Omental fat pad (tissue), 4 donors: ENCODE data around the gene CLEC1B. TPM values are rescaled to one million over a fixed set of nuclear protein-coding genes. Genes with fewer than 3 reads are reported as not detected.
"Not testable (repeated sequence)": the region's sequence is repeated elsewhere in the genome, so short reads cannot be mapped to it uniquely, and the experiment has no call there.

Experiments
- ATAC-seq: fragments of 150-250 bp; one replicate; pipeline ENCODE4 v1.9.1; 2016; ENCODE audit warnings: mild to moderate bottlenecking, moderate library complexity; ENCODE audit not compliant: low FRiP score
- DNase-seq: peaks from one replicate; pipeline ENCODE4 v3.0.0-alpha.2; 2019; ENCODE audit warnings: low spot score
- total RNA-seq, 4 donors: library from RNA; depleted of rRNA; stranded (reverse); fragments of >200 nt; gene quantifications; one replicate each; pipeline ENCODE4 v1.1.0, GENCODE V29; 2016
- TF ChIP-seq, protein P1 (sequence below), 3 donors: fragments of 450-650 bp; IDR thresholded peaks; one replicate each; pipeline ENCODE4 v1.5.1; 2016 to 2017; ENCODE audit warnings: antibody characterized with exemption in 3 of 3, mild to moderate bottlenecking in 3 of 3, moderate library complexity in 2 of 3

The CLEC1B gene
- total RNA-seq, 4 donors from 2014 or later, result not detected

DNA sequence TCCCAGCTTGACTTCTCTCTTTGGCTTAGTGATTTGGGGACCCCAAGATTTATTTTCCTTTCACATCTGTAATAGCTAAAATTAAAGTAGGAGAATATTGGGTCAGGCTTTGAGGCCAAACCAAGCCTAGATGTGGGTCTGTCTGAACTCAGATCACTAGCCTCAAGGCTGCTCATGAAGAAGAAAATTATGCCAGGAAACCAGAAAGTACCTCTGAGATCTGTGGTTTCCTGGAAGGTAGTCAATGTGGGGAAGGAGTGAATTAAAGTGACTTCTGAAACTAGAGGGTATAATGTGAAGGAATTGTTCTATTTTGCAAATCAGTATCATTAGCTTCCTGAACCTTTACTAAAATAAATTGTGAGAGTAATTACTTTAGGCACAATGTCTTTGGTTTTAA, 41.1 kb downstream of the CLEC1B start:
- ATAC-seq (no peak), DNase-seq (no peak)
- TF ChIP-seq, protein P1, sequence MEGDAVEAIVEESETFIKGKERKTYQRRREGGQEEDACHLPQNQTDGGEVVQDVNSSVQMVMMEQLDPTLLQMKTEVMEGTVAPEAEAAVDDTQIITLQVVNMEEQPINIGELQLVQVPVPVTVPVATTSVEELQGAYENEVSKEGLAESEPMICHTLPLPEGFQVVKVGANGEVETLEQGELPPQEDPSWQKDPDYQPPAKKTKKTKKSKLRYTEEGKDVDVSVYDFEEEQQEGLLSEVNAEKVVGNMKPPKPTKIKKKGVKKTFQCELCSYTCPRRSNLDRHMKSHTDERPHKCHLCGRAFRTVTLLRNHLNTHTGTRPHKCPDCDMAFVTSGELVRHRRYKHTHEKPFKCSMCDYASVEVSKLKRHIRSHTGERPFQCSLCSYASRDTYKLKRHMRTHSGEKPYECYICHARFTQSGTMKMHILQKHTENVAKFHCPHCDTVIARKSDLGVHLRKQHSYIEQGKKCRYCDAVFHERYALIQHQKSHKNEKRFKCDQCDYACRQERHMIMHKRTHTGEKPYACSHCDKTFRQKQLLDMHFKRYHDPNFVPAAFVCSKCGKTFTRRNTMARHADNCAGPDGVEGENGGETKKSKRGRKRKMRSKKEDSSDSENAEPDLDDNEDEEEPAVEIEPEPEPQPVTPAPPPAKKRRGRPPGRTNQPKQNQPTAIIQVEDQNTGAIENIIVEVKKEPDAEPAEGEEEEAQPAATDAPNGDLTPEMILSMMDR (IDR thresholded peaks at IDR 0.05), result no peak

DNA sequence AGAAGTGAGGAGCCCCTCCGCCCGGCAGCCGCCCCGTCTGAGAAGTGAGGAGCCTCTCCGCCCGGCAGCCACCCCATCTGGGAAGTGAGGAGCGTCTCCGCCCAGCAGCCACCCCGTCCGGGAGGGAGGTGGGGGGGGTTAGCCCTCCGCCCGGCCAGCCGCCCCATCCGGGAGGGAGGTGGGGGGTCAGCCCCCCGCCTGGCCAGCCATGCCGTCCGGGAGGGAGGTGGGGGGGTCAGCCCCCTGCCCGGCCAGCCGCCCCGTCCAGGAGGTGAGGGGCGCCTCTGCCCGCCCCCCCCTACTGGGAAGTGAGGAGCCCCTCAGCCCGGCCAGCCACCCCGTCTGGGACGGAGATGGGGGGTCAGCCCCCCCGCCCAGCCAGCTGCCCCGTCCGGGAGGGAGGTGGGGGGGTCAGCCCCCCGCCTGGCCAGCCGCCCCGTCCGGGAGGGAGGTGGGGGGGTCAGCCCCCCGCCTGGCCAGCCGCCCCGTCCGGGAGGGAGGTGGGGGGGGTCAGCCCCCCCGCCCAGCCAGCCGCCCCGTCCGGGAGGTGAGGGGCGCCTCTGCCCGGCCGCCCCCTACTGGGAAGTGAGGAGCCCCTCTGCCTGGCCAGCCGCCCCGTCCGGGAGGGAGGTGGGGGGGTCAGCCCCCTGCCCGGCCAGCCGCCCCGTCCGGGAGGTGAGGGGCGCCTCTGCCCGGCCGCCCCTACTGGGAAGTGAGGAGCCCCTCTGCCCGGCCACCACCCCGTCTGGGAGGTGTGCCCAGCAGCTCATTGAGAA, 45.8 kb downstream of the CLEC1B start:
- ATAC-seq, DNase-seq: not testable (repeated sequence)

DNA sequence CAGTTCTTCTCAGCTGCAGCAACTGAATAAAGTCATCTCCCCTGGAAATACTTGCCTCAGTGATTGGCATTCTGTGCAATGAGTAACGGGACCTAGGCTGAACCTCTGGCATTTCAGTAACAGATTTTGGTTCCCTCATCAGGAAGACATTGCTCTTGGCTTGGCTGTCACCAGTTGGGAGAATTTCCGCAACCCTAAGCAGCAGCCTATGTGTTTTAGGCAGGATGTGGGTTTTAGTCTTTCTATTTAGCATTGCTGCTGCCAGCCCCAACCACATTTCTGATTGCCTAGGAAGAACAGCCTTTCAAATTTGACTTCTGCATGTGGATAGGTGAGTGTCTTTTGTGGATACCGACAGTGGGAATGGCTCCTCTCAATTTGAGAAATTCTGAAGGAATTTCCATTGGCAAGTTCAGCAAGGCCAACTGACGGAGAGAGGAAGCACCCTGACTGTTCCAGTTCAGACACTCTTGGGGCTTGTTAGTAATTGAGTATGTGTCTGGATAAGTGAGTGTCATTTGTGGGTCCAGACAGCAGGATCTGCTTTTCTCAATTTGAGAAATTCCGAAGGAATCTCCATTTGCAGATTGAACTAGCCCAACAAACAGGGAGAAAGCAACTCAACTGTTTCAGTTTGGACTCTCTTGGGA, 47.8 kb downstream of the CLEC1B start:
- no peak for ATAC-seq
- no peak for DNase-seq
- TF ChIP-seq, protein P1 (IDR thresholded peaks at IDR 0.05), result no peak

DNA sequence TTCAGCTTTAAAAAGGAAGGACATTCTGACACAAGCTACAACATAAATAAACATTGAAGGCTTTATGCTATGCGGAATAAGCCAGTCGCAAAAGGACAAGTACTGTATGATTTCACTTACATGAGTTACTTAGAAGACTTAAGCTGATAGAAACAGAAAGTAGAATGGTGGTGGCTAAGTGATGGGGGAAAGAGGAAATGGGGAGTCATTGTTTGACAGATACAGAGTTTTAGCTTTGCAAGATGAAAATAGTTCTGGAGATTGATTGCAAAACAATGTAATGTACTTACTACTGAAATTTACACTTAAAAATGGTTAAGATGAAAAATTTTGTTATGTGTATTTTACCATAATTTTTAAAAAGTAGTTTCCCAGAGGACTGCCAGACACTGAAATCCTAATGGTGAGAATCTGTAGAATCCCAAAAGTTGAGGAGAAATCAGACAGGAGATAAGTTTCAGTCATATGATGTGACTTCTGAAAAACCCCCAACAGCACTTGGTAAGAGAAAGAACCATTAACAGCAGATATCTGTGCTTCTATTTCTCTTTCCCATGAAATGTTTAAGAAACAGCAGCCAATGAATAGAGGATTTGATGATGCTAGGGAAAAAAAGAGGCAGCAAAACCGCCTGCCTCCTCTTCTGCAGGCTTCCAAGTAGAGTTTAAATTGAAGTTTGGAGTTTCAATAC, 50.2 kb downstream of the CLEC1B start:
- ATAC-seq (no peak), DNase-seq (no peak)
- TF ChIP-seq, protein P1 (IDR thresholded peaks at IDR 0.05), result no peak

DNA sequence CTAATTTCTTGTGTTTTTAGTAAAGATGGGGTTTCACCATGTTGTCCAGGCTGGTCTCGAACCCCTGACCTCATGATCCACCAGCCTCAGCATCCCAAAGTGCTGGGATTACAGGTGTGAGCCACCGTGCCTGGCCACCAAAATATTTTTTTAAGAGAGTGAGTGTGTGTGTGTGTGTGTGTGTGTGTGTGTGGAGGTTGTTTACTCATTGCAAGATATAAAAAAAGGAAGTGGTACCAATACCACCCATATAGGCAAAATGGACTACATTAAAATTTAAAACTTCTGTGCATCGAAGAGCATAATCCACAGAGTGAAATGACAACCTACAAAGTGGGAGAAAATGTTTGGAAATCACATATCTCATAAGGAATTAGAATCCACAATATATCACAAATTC, 51.2 kb downstream of the CLEC1B start:
- ATAC-seq (no peak), DNase-seq (no peak)
- TF ChIP-seq, protein P1 (IDR thresholded peaks at IDR 0.05), result no peak

DNA sequence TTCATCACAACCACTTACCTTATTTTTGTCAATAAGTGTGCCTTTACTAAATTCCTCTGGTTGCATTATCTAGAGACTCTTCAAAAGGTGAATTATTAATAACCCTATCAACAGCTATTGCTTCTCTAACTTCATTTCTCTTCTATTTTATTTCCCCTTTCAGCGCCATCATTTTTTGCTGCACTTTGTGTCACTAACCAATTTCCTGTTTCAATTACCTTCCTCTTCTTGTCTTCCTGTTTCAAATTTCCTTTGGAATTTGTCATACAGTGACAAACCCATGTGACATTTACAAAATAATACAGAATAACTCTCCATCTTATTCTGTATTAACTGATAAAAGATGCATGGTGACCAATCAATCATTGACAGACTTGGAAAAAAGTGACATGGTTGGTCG, 54.5 kb downstream of the CLEC1B start:
- no peak for ATAC-seq
- DNase-seq, result no peak
- TF ChIP-seq, protein P1 (IDR thresholded peaks at IDR 0.05), result no peak

DNA sequence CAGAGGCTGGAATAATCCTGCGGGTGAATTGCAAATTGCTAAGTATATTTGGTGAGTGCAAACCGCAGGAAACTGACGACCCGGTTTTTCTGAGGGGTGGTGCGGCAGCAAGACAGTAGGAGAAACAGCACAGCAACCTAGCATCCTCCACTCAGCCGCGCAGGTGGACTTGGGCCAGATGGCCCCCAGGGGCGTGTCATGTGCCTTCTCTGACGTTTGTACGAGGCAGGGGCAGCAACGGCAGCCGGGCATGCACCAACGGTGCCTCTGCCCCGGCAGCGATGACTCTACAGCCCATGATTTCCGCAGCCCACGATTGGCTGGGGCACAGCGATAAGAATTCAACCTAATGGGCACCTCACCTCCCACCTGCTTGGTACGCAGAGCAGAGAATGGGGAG, 55.7 kb downstream of the CLEC1B start:
- ATAC-seq (peak; percentile 62), DNase-seq (no peak)
- TF ChIP-seq, protein P1 (IDR thresholded peaks at IDR 0.05), result no peak
